HG03064 (cell line): ENCODE results near the gene KCND2.
"Not testable (repeated sequence)": the region's sequence is repeated elsewhere in the genome, so short reads cannot be mapped to it uniquely, and the experiment has no call there.

ENCODE experiments used
- ATAC-seq: cut with Tn5 transposase; IDR thresholded peaks from one replicate; pipeline ENCODE4 v1.9.1; 2021; ENCODE audit warnings: low read depth; ENCODE audit not compliant: unreplicated experiment

KCND2 gene

GRCh38 chr7:120564145-120564544 is 291.2 kb downstream of the KCND2 start:
- no peak for ATAC-seq

- no peak for ATAC-seq
Observed at GRCh38 chr7:120567204-120567603, 294.2 kb downstream of the KCND2 start.

GRCh38 chr7:120578657-120579056 is 305.7 kb downstream of the KCND2 start:
- ATAC-seq: not testable (repeated sequence)

- no peak for ATAC-seq
Observed at GRCh38 chr7:120582916-120583315, 309.9 kb downstream of the KCND2 start.

GRCh38 chr7:120583899-120584586 is 311.1 kb downstream of the KCND2 start:
- no peak for ATAC-seq

- ATAC-seq: no peak
Observed at GRCh38 chr7:120586571-120586970, 313.6 kb downstream of the KCND2 start.

GRCh38 chr7:120587243-120587642 is 314.3 kb downstream of the KCND2 start:
- ATAC-seq: no peak

- no peak for ATAC-seq
Observed at GRCh38 chr7:120588416-120588815, 315.4 kb downstream of the KCND2 start.

GRCh38 chr7:120588862-120589261 is 315.9 kb downstream of the KCND2 start:
- ATAC-seq: no peak

- no peak for ATAC-seq
Observed at GRCh38 chr7:120600607-120601006, 327.6 kb downstream of the KCND2 start.

GRCh38 chr7:120603366-120603765 is 330.4 kb downstream of the KCND2 start:
- ATAC-seq: no peak

GRCh38 chr7:120609136-120609753 is 336.3 kb downstream of the KCND2 start:
- no peak for ATAC-seq

- ATAC-seq: no peak
Observed at GRCh38 chr7:120611975-120612374, 339.0 kb downstream of the KCND2 start.

- ATAC-seq: no peak
Observed at GRCh38 chr7:120615703-120616102, 342.7 kb downstream of the KCND2 start.

- no peak for ATAC-seq
Observed at GRCh38 chr7:120617275-120617674, 344.3 kb downstream of the KCND2 start.

- no peak for ATAC-seq
Observed at GRCh38 chr7:120628251-120628650, 355.3 kb downstream of the KCND2 start.

- ATAC-seq: no peak
Observed at GRCh38 chr7:120639884-120640283, 366.9 kb downstream of the KCND2 start.

GRCh38 chr7:120645966-120646365 is 373.0 kb downstream of the KCND2 start:
- ATAC-seq: no peak

- ATAC-seq: no peak
Observed at GRCh38 chr7:120654241-120654640, 381.3 kb downstream of the KCND2 start.

- no peak for ATAC-seq
Observed at GRCh38 chr7:120658516-120658915, 385.5 kb downstream of the KCND2 start.

- ATAC-seq: no peak
Observed at GRCh38 chr7:120662291-120662690, 389.3 kb downstream of the KCND2 start.

- no peak for ATAC-seq
Observed at GRCh38 chr7:120665068-120665467, 392.1 kb downstream of the KCND2 start.
